ENCODE data around the gene NRP1. TPM values are rescaled to one million over a fixed set of nuclear protein-coding genes. Genes with fewer than 3 reads are reported as not detected.
"Not testable (repeated sequence)": the region's sequence is repeated elsewhere in the genome, so short reads cannot be mapped to it uniquely, and the experiment has no call there.

The NRP1 gene
- total RNA-seq, 1 experiment from 2014 or later: 174 TPM

DNA sequence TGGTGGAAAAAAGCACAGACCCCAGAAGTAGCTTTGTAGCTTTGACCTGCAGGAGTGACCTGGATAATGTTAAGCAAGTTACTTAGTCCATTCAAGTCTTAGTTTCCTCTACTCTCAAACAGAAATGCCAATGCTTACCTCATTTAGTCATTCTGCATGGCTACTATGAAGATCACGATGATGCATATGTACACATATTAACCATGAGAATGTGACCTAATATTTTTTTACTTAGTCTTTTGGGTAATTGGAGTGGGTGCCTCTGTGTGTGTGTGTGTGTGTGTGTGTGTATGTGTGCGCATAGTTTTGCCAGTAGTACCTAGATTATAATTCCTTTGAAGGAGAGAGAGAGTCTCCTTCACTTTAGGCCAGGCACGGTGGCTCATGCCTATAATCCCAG is 95.8 kb downstream of the NRP1 start:
- peak; percentile 71 for DNase-seq (ENCODE audit: low read depth)

GRCh38 chr10:33237736-33238624 is 96.5 kb downstream of the NRP1 start:
- peak; percentile 94 for DNase-seq (ENCODE audit: low read depth)

GRCh38 chr10:33236916-33237315 is 97.6 kb downstream of the NRP1 start:
- no peak for DNase-seq (ENCODE audit: low read depth)

DNA sequence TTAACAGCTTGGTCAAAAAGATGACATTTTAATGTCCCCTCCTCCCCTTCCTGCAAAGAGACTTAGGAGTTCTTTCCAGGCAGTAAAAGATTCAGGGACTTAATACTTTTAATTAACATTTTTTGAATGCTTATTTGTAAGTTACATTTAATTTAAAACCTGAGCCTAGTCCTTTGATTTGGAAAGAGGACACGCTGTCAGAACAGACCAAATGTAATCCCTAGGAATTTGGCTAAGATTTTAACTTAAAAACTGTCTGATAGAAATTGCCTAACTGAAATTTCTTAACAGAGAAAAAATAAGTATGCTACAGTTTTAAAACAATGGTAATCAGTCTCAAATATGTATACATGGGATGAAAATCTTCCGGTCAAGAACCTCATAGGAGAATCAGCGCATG is 98.5 kb downstream of the NRP1 start:
- no peak for DNase-seq (ENCODE audit: low read depth)

DNA sequence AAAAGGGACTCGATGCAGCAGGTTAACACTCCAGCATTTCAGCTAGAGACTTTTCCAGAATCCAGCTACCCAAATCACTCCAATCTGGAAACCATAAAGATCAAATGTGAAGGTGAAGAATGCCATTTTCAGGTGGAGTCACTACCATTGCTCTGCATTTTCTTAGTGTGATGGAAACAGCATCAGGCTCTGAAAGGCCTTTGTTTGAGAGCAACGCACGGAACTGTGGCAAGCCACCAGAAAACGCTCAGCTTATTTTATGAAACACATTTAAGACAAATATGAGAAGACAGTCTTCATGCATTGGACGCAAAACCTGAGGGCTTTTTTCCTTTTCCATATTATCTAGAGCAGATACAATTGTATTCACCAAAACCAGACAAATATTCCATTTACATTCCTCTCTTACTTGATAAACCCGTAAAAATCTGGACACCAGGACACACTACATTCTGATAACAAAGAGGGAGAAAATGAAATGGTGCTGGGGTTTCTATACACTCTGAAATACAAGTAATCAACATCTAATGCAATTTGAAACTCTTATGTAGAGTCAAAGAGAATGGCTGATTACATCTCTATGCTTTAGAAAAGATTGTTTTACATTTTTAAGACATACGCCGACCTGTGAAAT is 99.1 kb downstream of the NRP1 start:
- no peak for DNase-seq (ENCODE audit: low read depth)

GRCh38 chr10:33234831-33235237 is 99.6 kb downstream of the NRP1 start:
- no peak for DNase-seq (ENCODE audit: low read depth)

- peak; percentile 25 for DNase-seq (ENCODE audit: low read depth)
Measured at GRCh38 chr10:33233635-33234034, 100.8 kb downstream of the NRP1 start.

DNA sequence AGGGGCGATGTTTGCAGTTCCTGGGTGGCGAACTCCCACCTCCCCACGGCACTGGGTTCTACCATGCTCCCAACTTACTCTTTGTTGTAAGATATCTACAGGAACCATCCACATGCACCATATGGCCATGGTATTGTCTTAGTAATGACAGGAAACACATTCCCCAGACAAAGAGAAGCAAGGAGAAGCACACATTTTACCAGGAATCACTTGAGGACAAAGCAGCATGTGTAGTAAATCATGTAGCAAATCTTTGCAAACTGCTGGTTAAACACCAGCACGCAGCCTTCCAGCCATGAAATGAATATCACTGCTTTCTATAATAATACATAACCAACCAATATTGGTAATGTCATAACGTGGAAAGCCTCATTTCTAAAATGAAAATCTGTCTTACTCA is 101.2 kb downstream of the NRP1 start:
- no peak for DNase-seq (ENCODE audit: low read depth)

- no peak for DNase-seq (ENCODE audit: low read depth)
Measured at GRCh38 chr10:33231621-33232350, 102.7 kb downstream of the NRP1 start.

GRCh38 chr10:33229949-33230267 is 104.6 kb downstream of the NRP1 start:
- DNase-seq (ENCODE audit: low read depth): no peak

DNA sequence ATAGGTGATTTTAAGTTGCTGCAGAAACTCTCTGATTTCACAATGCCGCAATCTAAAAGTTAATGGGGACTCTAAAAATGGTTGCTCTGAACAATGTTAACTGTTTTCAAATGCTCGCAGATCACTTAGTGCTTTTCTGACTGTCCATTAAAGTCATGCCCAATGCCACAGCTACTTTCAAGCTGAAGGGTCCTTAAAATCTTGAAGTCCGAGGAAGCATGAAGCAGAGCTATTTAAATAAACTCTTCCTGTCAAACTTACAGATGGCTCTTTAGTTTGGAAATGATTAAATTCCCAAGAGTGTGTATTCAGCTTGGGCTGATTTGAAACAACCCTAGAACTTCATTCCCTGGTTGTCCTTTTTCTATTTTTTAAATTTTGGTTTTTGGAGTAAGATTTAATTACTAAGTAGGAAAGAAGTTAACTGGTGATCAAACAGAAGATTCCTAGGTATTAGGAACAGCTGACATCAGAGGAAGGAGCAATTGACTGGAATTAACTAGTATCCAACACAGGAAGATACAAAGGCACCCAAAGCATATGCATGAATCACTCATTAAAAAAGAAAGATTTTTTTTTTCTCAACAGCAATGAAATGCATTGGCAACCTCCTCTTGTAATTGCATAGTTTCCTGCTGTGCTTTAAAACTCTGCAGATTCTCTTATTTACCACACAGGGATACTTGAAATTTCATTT is 105.1 kb downstream of the NRP1 start:
- DNase-seq (ENCODE audit: low read depth): peak; percentile 51

DNA sequence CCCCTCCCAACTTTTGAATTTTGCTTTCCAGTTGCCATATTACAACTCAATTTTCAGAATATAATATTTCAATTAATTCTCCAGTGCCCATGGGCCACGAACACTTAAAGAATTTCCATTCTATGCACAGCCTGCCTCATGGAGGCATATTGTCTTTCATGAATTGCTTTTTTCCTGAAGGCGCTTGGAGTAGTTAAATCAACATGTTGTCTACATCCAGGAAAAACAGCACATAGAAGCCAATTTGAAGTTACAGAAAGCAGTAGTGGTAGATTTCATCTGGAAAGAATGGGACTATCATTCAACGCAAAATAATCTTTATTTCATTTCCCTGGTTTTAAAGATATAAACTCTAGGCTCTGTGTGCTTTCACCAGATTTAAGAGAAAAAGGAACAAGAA is 106.0 kb downstream of the NRP1 start:
- DNase-seq (ENCODE audit: low read depth): no peak

- no peak for DNase-seq (ENCODE audit: low read depth)
Measured at GRCh38 chr10:33227489-33227888, 107.0 kb downstream of the NRP1 start.

GRCh38 chr10:33224251-33224965 is 110.1 kb downstream of the NRP1 start:
- DNase-seq (ENCODE audit: low read depth): no peak

- DNase-seq (ENCODE audit: low read depth): no peak
Measured at GRCh38 chr10:33223326-33224000, 111.0 kb downstream of the NRP1 start.

DNA sequence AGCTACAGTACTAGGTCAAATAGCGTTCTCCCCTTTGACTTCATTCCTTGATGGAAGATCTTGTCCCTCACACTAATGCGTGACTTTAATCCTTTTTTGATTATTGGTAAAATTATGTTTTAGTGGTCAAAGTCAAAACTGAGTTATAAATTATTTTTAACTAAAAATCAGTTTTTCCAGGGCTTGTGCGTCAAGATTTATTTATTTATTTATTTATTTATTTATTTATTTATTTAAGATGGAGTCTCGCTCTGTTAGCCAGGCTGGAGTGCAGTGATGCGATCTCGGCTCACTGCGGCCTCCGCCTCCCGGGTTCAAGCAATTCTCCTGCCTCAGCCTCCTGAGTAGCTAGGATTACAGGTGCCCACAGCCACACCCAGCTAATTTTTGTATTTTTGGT is 112.2 kb downstream of the NRP1 start:
- not testable (repeated sequence) for DNase-seq (ENCODE audit: low read depth)

GRCh38 chr10:33217854-33218253 is 116.6 kb downstream of the NRP1 start:
- DNase-seq (ENCODE audit: low read depth): peak; percentile 60

DNA sequence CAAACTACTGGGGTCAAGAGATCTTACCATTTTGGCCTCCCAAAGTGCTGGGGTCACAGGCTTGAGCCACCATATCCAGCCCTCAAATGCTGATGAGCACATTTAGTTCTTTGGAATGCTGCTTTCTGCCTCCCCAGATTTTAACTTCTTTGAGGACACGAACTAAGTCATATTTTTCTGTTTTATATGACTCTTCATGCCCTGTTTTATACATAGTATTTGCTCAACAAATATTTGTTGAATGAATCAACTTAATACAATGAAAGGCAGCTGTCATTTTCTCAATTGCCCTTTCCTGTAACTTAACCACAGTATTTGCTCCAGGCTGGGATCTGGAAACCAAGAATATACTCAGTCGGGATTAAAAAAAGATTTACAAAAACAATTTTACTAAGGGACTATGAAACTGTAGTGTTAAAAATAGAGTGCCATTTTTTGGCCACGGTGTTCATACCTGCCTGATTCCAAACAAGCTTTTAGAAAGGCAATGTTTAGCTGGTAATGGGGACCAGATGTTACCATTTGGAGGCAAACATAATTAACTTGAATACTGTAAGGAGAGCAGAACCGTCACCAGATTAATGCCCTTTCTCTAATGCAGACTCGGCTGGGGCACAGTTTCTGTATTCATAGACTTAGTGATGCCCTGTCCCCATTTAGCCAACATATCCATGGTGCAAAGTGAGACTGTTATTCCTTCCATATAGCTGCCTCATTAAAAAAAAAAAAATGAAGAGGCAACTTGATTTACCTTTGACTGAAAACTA is 117.6 kb downstream of the NRP1 start:
- DNase-seq (ENCODE audit: low read depth): peak; percentile 93

- DNase-seq (ENCODE audit: low read depth): no peak
Measured at GRCh38 chr10:33215635-33216034, 118.8 kb downstream of the NRP1 start.

GRCh38 chr10:33215154-33215553 is 119.3 kb downstream of the NRP1 start:
- DNase-seq (ENCODE audit: low read depth): peak; percentile 85
